ENCODE results near the gene LDB1. TPM values are rescaled to one million over a fixed set of nuclear protein-coding genes. Genes with fewer than 3 reads are reported as not detected.

The LDB1 gene
- total and polyA plus RNA-seq, 2 donors (not counting 3 experiments of a cell fraction or from before 2014, with no cell fraction given) = 65.7 to 137 TPM

GRCh38 chr10:102083541-102083940 is 36.6 kb downstream of the LDB1 start:
- dilution Hi-C loops (cut with MboI; ENCODE audit: extremely low pct_ligation_motif_present, low sequenced_read_pairs) = no loop called here
- Histone ChIP-seq H2AFZ (ENCODE audit: low read depth, low read length) (no peak overlapping the region), H4K20me1 (replicated peaks; ENCODE audit: control insufficient read depth, extremely low read depth, insufficient read depth, low read length) (no peaks in the 10 kb centered on the region), H3K4me1 (ENCODE audit: control insufficient read depth, extremely low read depth, insufficient read depth, low read length) (no peaks in the 10 kb centered on the region), H3K9me3 (replicated peaks; ENCODE audit: control insufficient read depth, insufficient read depth, low read length) (no peaks in the 10 kb centered on the region), H3K4me2 (ENCODE audit: insufficient read depth, low read length) (no peak overlapping the region), H3K36me3 (ENCODE audit: control insufficient read depth in 2 of 2, extremely low read depth in 1 of 2, insufficient read depth in 2 of 2, low read length in 2 of 2) (no peaks in the 10 kb centered on the region), H3K9ac (replicated peaks; ENCODE audit: extremely low read depth, insufficient read depth, low read length) (no peak overlapping the region), H3K27me3 (ENCODE audit: control insufficient read depth in 2 of 2, insufficient read depth in 2 of 2, low read length in 2 of 2) (no peaks in the 10 kb centered on the region), H3K9me1 (replicated peaks; ENCODE audit: control insufficient read depth, extremely low read depth, insufficient read depth, low read length) (no peaks in the 10 kb centered on the region), H3K4me3 (replicated peaks in 1 of 3; ENCODE audit: insufficient read depth in 1 of 3, low read depth in 1 of 3, low read length in 3 of 3) (no peak overlapping the region), H3K27ac (ENCODE audit: insufficient read depth, low read depth, low read length) (no peak overlapping the region), H3K79me2 (ENCODE audit: control insufficient read depth, insufficient read depth, low read length) (no peaks in the 10 kb centered on the region)
- intact Hi-C loops (cut with micrococcal nuclease) = no loop called here
- CTCF ChIA-PET = interaction anchor here (0.6 to 1.8 kb wide), 4 partner anchors 11 to 248 kb away, joined by 3 to 9 read pairs (median 4); no protein-coding TSS in a partner anchor
- FAIRE-seq = no peak
- no peak for TF ChIP-seq JUN (IDR thresholded peaks at IDR 0.05; ENCODE audit: borderline replicate concordance, insufficient read depth, insufficient read length, low read depth)
- POLR2A ChIA-PET = interaction anchor here (0.7 kb wide), 1 partner anchor 37 kb away, joined by 10 read pairs; no protein-coding TSS in a partner anchor
- BruUV-seq (replicated peaks) = no TSS peak
- no peak for DNase-seq (ENCODE audit: low read depth, low spot score)

- DNase-seq (ENCODE audit: low read depth, low spot score) (peak; percentile 81), FAIRE-seq (peak; percentile 97)
- peaks cover 0 to 2% of the 10 kb centered on the region in 2 experiments for H3K27me3 ChIP-seq (ENCODE audit: control insufficient read depth in 2 of 2, insufficient read depth in 2 of 2, low read length in 2 of 2)
- POLR2A ChIA-PET = no interaction called here
- no peaks in the 10 kb centered on the region for H3K4me1 ChIP-seq (ENCODE audit: control insufficient read depth, extremely low read depth, insufficient read depth, low read length)
- no peak overlapping the region for H3K4me3 ChIP-seq (replicated peaks in 1 of 3; ENCODE audit: insufficient read depth in 1 of 3, low read depth in 1 of 3, low read length in 3 of 3)
- H3K9me1 ChIP-seq (replicated peaks; ENCODE audit: control insufficient read depth, extremely low read depth, insufficient read depth, low read length) = no peaks in the 10 kb centered on the region
- CTCF ChIA-PET = interaction anchor here (0.5 to 5.6 kb wide), 45 partner anchors 8 to 470 kb away, joined by 3 to 129 read pairs (median 4); partner anchors contain the start of genes ARMH3, LDB1 and OGA
- TF ChIP-seq GATA2 (IDR thresholded peaks at IDR 0.05; ENCODE audit: insufficient read depth, insufficient read length, low read depth, low read length) (no peak), POLR2AphosphoS5 (IDR thresholded peaks at IDR 0.05; ENCODE audit: insufficient read depth, low read depth, low read length) (no peak), CTCF (IDR thresholded peaks at IDR 0.05; ENCODE audit: extremely low read depth in 1 of 2, insufficient read depth in 1 of 2, low read depth in 1 of 2, low read length in 2 of 2) (peak; percentile 91 to 98)
- H3K36me3 ChIP-seq (ENCODE audit: control insufficient read depth in 2 of 2, extremely low read depth in 1 of 2, insufficient read depth in 2 of 2, low read length in 2 of 2) = no peaks in the 10 kb centered on the region
- H2AFZ ChIP-seq (ENCODE audit: low read depth, low read length) = no peak overlapping the region
- H3K27ac ChIP-seq (ENCODE audit: insufficient read depth, low read depth, low read length) = no peak overlapping the region
- no peaks in the 10 kb centered on the region for H4K20me1 ChIP-seq (replicated peaks; ENCODE audit: control insufficient read depth, extremely low read depth, insufficient read depth, low read length)
- dilution Hi-C loops (cut with MboI; ENCODE audit: extremely low pct_ligation_motif_present, low sequenced_read_pairs) = no loop called here
- no TSS peak for BruUV-seq (replicated peaks)
- H3K79me2 ChIP-seq (ENCODE audit: control insufficient read depth, insufficient read depth, low read length) = peaks cover 7% of the 10 kb centered on the region
- no peaks in the 10 kb centered on the region for H3K9me3 ChIP-seq (replicated peaks; ENCODE audit: control insufficient read depth, insufficient read depth, low read length)
- no peak overlapping the region for H3K9ac ChIP-seq (replicated peaks; ENCODE audit: extremely low read depth, insufficient read depth, low read length)
- no peak overlapping the region for H3K4me2 ChIP-seq (ENCODE audit: insufficient read depth, low read length)
- intact Hi-C loops (cut with micrococcal nuclease) = loop anchor here (1.0 to 10.0 kb wide), 6 partner anchors 64 to 468 kb away; no protein-coding TSS in a partner anchor
Measured at GRCh38 chr10:102072673-102073527, 47.3 kb downstream of the LDB1 start.

Data from endothelial cell of umbilical vein (primary cell).